PC-3 (cell line): ENCODE data around the gene PRODH.
"Not testable (repeated sequence)": the region's sequence is repeated elsewhere in the genome, so short reads cannot be mapped to it uniquely, and the experiment has no call there.

Experiments used
- CTCF ChIP-seq: fragments of 300-600 bp; sonication (generic); conservative IDR thresholded peaks from 2 replicates; pipeline ENCODE4 v1.5.1; 2017; ENCODE audit warnings: antibody characterized with exemption, low read depth, mild to moderate bottlenecking, low read length
- EZH2 ChIP-seq: fragments of 300-600 bp; sonication (generic); IDR thresholded peaks from one replicate; pipeline ENCODE4 v1.6.1; 2017; ENCODE audit warnings: antibody characterized with exemption, mild to moderate bottlenecking, low read length; ENCODE audit not compliant: unreplicated experiment
- EZH2phosphoT487 ChIP-seq: fragments of 300-600 bp; sonication (generic); IDR thresholded peaks from 2 replicates; pipeline ENCODE4 v1.6.1; 2018; ENCODE audit warnings: mild to moderate bottlenecking, antibody characterized with exemption, low read length, borderline replicate concordance

- not testable (repeated sequence) for TF ChIP-seq EZH2phosphoT487, CTCF, EZH2
Observed at GRCh38 chr22:18969158-18969942, 33.3 kb upstream of the PRODH start.
